Stimulated activated CD8-positive, alpha-beta memory T cell treated with anti-CD3 and anti-CD28 coated beads, Interleukin-12 subunit alpha, Interleukin-12 subunit beta, amount 100 ng/mL, for 24 hours (primary cell): ENCODE results near the gene KCNG2.

Experiments
- DNase-seq: peaks from one replicate; pipeline ENCODE4 v3.0.0-alpha.2; 2020; ENCODE audit errors: extremely low read depth

The KCNG2 gene

DNA sequence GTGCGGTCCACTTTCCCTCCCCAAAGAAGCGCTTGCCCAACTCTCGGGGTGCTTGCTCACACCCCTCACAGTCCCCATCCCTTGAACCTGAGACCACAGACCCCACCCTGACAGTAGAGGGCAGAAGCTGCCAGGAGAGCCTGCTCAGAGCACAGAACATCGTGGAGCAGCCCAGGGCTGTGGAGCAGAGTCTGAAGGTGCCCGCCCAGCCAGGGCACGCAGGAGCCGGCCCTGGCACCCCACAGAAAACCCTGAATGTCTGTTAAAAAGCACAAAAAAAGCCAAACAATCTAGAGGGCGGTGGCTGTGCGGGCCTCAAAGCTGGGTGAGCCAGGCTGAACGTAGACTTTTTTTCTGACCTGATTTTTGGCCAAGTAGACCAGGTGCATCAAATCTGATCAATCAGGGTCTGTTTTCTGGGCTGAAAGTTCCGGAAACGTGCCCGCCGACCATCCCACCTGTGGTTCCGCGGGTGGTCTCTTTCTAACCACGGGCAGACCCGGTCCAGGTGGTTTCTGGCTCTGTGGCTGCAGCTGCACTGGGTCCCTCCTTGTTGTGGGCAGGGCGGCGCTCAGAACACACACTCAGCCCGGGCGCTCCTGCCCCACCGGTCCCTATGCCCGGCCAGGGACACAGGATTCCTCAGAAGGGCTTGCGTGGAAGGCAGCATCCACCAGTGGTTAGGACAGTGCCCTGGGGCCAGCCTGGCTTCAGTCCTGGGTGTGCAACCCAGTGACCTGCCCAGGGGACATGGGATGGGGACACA, 87.4 kb downstream of the KCNG2 start:
- DNase-seq, result no peak

GRCh38 chr18:79887181-79888000, 89.7 kb downstream of the KCNG2 start:
- no peak for DNase-seq

GRCh38 chr18:79888016-79888415, 90.3 kb downstream of the KCNG2 start:
- no peak for DNase-seq

- no peak for DNase-seq
Observed at GRCh38 chr18:79889569-79889968, 91.8 kb downstream of the KCNG2 start.

GRCh38 chr18:79890674-79891073, 92.9 kb downstream of the KCNG2 start:
- no peak for DNase-seq

DNA sequence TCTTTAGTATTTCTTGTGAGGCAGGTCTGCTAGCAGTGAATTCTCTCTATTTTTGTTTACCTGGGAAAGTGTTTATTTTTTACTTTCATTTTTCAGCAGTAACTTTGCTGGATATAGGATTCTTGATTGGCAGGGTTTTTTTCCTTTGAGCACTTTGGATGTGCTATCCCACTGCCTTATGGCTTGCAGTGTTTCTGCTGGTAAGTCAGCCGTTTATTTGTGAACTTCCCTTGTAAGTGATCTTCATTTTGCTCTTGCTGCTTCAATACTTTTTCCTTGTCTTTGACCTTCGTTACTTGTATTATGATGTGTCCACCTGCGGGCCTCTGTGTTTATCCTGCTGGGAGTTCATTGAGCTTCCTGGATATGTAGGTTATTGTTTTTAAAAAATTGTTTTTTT, 99.0 kb downstream of the KCNG2 start:
- DNase-seq, result no peak

- DNase-seq, result no peak
Observed at GRCh38 chr18:79897940-79898625, 100.3 kb downstream of the KCNG2 start.

DNA sequence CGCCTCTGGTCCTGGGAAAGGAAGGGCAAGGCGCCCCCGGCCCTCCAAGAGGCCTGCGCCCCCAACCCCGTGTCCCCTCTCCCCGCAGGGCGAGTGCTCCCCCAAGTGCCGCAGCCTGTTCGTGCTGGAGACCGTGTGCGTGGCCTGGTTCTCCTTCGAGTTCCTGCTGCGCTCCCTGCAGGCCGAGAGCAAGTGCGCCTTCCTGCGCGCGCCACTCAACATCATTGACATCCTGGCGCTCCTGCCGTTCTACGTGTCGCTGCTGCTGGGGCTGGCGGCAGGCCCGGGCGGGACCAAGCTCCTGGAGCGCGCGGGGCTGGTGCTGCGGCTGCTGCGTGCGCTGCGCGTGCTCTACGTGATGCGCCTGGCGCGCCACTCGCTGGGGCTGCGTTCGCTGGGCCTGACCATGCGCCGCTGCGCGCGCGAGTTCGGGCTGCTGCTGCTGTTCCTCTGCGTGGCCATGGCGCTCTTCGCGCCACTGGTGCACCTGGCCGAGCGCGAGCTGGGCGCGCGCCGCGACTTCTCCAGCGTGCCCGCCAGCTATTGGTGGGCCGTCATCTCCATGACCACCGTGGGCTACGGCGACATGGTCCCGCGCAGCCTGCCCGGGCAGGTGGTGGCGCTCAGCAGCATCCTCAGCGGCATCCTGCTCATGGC, 101.3 kb downstream of the KCNG2 start:
- no peak for DNase-seq

DNA sequence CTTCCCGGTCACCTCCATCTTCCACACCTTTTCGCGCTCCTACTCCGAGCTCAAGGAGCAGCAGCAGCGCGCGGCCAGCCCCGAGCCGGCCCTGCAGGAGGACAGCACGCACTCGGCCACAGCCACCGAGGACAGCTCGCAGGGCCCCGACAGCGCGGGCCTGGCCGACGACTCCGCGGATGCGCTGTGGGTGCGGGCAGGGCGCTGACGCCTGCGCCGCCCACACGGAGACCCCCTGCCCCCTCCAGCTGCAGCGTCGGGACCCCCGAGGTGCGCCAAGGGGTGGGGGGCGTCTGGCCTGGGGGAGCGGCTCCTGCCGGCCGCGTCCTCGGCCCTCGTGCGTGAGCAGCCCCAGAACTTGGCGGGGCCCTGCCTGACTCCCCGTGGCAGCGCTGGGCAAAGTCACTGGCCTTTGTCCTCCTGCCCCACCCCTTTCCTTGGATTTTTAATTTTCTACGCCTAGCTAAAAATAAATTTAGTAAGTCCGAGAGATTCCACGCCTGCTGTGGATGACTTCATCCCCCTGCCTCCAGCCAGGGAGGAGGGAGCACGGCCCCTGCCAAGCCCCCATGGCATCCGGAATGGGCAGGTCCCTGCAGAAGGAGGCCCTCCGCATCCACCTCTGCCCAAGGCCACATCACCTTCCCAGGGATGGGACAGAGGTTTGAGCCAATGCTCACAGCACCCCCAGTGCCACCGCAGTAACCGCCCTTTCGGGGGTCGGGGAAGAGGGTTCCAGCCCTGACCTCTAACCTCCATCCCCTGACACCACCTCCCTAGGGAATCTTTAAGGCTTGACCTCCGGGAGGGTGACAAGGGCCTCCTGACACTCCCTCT, 102.1 kb downstream of the KCNG2 start:
- no peak for DNase-seq

GRCh38 chr18:79900610-79901570, 103.2 kb downstream of the KCNG2 start:
- no peak for DNase-seq

DNA sequence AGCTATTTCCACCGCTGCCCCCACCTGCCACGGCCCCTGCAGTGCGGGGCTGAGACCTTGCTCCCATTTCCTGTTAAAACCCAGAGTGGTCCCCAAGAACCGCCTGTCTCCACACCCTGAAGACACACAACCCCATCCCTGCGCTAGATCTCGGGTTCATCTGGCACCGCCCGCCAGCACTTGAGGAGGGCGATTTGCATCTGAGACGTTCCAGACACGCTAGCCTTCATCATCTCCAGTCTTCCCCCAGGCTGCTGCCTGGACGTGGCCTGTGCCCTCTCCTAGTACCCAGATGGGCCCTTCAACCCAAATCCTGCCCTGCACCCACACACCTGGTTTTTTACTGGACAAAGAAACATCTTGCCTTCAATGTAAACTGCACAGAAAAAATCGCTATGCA, 103.9 kb downstream of the KCNG2 start:
- no peak for DNase-seq

DNA sequence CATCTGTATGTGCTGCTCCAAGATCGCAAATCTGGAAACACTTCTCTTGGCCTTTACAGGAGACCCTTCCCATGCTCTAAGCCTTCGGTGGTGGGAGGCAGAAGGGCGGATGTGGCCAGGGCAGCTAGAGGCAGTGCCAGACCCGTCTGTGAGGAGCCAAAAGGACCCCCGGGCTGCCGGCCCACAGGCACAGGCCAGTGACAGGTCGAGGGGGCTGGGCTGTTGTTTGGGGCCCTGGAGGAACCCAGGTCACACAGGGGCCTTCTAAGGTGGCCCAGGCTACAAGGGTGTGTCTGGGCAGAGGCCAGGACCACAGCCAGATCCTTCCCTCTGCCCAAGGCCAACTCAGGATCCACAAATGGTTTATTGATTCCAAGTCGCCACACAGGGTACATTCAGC, 104.3 kb downstream of the KCNG2 start:
- no peak for DNase-seq

DNA sequence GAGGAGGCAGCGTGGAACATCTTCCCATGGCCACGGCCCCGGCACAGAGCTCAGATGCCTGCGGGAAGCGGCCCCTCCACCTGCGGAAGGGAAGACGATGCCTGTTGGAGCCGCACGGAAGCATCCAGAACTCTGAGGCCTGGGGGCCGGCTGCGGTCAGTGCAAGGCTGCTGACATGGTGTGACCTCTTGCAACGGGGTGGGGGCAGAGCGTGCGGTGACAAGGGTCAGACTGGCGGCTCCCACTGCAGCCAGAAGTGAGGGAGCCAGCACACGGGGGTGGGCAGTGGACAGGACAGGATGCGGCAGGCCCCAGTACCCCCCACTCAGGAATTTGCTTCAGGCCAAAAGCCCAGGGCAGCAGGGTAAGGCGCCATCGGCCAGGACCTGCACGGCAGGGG, 104.9 kb downstream of the KCNG2 start:
- no peak for DNase-seq

DNA sequence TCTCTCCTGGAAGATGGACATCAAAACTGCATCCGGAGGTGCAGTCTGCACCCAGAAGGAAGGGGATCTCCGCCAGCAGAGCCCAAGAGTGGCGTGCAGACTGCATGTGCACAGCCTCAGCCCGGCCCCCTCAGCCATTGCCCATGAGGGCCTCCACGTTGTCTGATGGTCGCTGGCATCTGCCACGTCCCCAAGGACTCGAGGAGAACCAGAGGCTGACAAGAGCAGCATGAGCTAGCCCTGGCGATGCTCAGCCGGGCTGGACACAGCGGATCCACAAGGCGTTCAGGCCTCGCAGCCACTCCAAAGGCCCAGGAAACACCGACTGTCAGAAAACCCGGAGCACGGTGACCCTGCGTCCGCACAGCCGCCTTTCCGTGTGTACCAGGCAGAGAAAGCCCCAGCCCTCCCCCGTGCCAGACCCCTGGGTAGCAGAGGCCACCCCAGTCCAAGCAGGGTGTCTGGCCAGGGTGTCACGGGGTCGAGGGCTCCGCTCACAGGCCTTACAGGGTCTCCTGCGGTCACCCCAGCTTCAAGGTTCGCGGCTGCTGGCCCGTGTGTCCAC, 105.4 kb downstream of the KCNG2 start:
- no peak for DNase-seq

GRCh38 chr18:79903787-79904356, 106.1 kb downstream of the KCNG2 start:
- no peak for DNase-seq

DNA sequence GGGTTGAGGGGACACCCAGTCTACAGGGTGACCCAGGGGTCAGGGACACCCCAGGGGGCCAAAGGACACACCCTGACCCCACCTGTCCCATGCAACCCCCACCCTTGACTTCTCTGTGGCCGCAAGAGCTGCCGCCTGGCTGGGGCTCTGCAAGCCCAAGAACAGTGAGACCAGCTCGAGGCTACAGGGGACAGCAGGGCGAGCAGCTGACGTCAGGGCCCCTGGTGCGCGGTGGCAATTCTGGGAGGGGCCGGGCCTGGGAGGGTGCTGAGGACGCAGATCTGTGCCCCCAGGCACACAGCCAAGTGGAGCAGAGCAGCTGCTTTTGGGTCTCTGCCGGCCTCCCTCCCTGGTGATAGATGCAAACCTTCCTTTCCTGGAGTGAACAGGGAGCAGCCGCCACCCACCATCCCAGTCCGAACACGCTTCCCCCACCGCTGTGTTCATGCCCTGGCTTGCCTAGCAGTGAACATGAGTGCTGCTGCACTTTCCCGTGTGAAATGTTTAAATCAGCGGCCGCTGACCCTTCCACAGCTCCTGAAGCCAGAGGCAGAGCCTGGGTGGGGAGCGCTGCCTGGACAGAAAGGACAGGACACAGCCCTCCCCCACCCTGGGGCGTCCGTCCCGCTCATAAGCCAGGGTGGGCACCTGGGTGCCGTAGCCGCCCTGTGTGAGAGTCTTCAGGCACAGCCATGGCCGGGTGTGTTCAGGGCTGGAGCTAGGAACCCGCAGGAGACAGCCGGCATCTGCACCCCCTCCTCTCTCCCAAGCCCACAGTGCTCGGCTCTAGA, 106.8 kb downstream of the KCNG2 start:
- no peak for DNase-seq

DNA sequence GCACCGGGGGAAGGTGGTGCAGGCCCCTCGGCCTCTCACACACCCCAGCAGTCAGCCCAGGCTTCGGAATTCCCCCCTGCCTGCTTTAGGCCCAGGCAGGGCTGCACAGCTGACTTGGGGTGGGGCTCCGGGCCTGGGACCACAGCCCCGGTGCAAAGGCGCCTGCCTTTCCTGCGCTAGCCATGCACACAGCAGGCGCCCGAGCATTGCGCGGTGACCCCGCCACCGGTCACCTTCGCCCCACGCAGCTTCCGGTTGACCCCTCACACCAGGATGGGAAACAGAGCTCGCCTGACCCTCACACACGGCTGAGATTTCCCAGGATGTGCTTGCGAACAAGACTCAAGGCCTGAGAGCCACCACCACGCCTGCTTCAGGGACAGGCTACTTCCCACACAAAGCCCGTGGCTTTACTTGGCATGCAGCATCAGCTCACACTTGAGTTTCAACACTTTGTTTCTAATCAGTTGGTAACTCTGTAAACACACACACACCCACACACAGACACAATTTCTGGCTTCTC, 107.7 kb downstream of the KCNG2 start:
- DNase-seq, result no peak

DNA sequence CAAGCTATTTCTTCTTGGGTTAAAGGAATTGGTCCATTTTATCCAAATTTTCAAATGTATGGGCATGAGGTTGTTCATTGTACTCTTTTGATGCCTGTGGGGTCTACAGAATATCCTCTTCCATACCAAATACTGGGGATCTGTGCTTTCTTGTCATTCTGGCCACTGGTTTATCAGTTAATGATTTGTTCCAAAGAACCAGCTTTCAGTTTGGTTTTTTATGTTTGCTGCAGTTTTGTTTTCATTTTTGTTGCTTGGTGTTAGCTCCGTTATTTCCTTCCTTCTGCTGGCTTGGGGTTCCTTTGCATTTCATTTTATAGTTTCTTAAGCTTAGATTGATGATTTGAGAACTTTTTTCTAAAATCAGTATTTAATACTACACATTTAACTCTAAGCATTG, 108.3 kb downstream of the KCNG2 start:
- no peak for DNase-seq
